Neutrophil (primary cell): ENCODE results near the gene PC.

Source experiments
- H3K27ac ChIP-seq: fragments of 200-600 bp; sonication (generic); 2 replicates; pipeline ENCODE4 v1.5.1; 2016; ENCODE audit warnings: mild to moderate bottlenecking, moderate library complexity
- H3K27me3 ChIP-seq: fragments of 200-600 bp; sonication (generic); 2 replicates; pipeline ENCODE4 v1.6.0; 2016; ENCODE audit warnings: mild to moderate bottlenecking
- H3K36me3 ChIP-seq: fragments of 200-600 bp; sonication (generic); 2 replicates; pipeline ENCODE4 v1.5.1; 2017
- H3K4me1 ChIP-seq, 2 experiments: fragments of 200-600 bp in 1 of 2; sonication (generic) in 1 of 2; 1 replicate in 1 of 2; 2 replicates in 1 of 2; pipeline versions ENCODE4 v1.5.1 to v1.6.1; 2013 to 2016; ENCODE audit warnings: low read depth in 1 of 2, low read length in 1 of 2, mild to moderate bottlenecking in 1 of 2, moderate library complexity in 1 of 2; ENCODE audit not compliant: control insufficient read depth in 1 of 2, insufficient read depth in 1 of 2
- H3K4me3 ChIP-seq, 2 experiments: fragments of 200-600 bp in 1 of 2; sonication (generic) in 1 of 2; 1 replicate in 1 of 2; 2 replicates in 1 of 2; pipeline ENCODE4 v1.5.1; 2013 to 2016; ENCODE audit warnings: low read depth in 1 of 2, low read length in 1 of 2, mild to moderate bottlenecking in 1 of 2, moderate library complexity in 1 of 2
- H3K9me3 ChIP-seq: fragments of 200-600 bp; sonication (generic); 2 replicates; pipeline ENCODE4 v1.5.1; 2016
- CTCF ChIP-seq: fragments of 200-600 bp; sonication (generic); IDR thresholded peaks from 2 replicates; pipeline ENCODE4 v1.5.1; 2016; ENCODE audit warnings: antibody characterized with exemption

Gene PC

GRCh38 chr11:66879000-66879399, 79.2 kb downstream of the PC start:
- H3K4me1 ChIP-seq = no peaks in the 10 kb centered on the region
- no peak for TF ChIP-seq CTCF
- no peak overlapping the region for H3K4me3 ChIP-seq
- peaks cover 12% of the 10 kb centered on the region for H3K27me3 ChIP-seq
- H3K27ac ChIP-seq = no peak overlapping the region
- no peaks in the 10 kb centered on the region for H3K36me3 ChIP-seq
- no peaks in the 10 kb centered on the region for H3K9me3 ChIP-seq

GRCh38 chr11:66878474-66878873, 79.7 kb downstream of the PC start:
- Histone ChIP-seq H3K9me3 (no peaks in the 10 kb centered on the region), H3K4me1 (no peaks in the 10 kb centered on the region), H3K36me3 (no peaks in the 10 kb centered on the region), H3K27me3 (peaks cover 12% of the 10 kb centered on the region), H3K27ac (no peak overlapping the region), H3K4me3 (no peak overlapping the region)
- no peak for TF ChIP-seq CTCF

- no peak for TF ChIP-seq CTCF
- Histone ChIP-seq H3K27ac (no peak overlapping the region), H3K27me3 (peaks cover 12% of the 10 kb centered on the region), H3K36me3 (no peaks in the 10 kb centered on the region), H3K4me1 (no peaks in the 10 kb centered on the region), H3K9me3 (no peaks in the 10 kb centered on the region), H3K4me3 (no peak overlapping the region)
These were observed 80.4 kb downstream of the PC start for GRCh38 chr11:66877588-66878385.

GRCh38 chr11:66875378-66875777, 82.8 kb downstream of the PC start:
- Histone ChIP-seq H3K27ac (no peak overlapping the region), H3K36me3 (no peaks in the 10 kb centered on the region), H3K27me3 (peaks cover 5% of the 10 kb centered on the region), H3K9me3 (no peaks in the 10 kb centered on the region), H3K4me1 (no peaks in the 10 kb centered on the region), H3K4me3 (no peak overlapping the region)
- TF ChIP-seq CTCF = no peak

- TF ChIP-seq CTCF = no peak
- Histone ChIP-seq H3K36me3 (no peaks in the 10 kb centered on the region), H3K9me3 (no peaks in the 10 kb centered on the region), H3K27ac (no peak overlapping the region), H3K27me3 (peaks cover 4% of the 10 kb centered on the region), H3K4me3 (no peak overlapping the region), H3K4me1 (no peaks in the 10 kb centered on the region)
These were observed 84.0 kb downstream of the PC start for GRCh38 chr11:66874232-66874631.
